EH (cell line): ENCODE measurements around the gene CPVL.

ENCODE experiments used
- DNase-seq: peaks from one replicate; pipeline ENCODE4 v3.0.0-alpha.2; 2015; ENCODE audit warnings: low read depth

CPVL gene

GRCh38 chr7:28973591-28973990, 172.7 kb downstream of the CPVL start:
- DNase-seq, result no peak

- DNase-seq, result no peak
These were observed 182.3 kb downstream of the CPVL start for GRCh38 chr7:28964056-28964455.

DNA sequence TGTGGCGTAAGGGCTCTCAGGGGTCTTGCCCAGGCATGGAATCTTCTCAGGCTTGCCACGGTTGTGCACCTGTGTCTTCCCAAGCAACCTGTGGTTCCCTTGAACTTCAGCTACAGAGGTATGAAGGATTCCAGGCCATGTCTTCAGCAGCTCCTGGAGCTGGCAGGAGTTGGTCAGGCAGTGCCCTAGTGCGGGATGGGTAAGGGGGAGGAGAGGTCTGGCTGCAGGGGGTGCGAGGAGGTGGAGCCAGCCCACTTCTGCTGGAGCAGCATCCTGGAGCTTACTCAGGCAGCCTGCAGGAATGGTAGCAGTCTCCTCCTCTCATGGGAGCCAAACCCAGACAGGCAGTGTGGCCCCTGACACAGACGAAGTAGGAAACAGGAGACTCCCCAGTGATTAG, 184.4 kb downstream of the CPVL start:
- DNase-seq, result no peak

DNA sequence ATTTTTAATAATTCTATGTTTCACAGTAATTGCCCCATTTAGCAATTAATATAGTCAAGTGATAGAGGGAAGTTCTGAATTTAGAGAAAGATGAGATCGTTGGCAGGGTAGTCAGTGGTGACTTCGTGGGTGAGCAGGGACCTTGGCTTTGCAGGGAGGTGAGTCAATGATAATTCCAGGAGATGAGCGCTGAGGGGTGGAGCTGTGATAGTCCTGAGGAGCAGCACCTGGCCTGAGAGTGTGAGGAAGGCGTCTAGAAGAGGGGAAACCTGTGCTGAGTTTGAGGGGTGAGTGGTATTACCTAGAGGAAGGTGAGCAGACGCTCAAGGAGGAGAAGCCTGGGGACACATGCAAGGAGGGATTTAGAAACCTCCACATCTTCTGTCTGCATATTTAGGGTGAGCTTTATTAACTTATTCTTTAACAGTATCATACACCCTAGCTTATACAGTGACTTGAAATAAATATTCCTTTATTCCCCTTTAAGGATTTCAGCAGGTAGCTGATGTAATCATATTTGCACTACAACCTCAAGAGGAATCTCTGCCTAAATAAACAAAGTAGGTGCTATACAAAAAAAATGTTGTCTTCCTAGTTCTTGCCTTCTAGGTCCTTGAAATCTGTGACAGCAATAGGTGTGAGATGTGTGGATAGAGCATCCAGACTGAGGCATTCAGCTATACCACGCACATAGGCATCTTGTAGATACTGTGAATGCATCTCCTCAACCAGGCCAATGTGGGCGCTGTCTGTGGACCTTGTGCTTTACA, 186.1 kb downstream of the CPVL start:
- no peak for DNase-seq

DNA sequence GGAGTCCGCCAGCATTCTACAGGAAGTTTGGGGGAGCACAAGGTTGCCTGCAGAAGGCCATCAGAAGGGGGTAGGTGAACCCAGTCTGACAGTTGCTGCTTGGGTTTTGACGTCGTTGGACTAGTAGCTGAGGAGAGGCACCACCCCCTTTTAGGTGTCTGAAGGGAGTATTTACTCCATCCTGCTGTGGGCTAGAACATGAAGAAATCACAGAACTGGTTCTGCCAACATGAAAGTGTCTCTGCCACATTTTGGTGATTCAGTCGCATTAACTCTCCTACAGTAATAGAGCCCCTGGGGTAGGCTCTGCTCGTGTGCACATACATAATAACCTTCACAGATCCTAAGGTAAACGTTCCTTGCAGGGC, 187.4 kb downstream of the CPVL start:
- DNase-seq, result no peak

DNA sequence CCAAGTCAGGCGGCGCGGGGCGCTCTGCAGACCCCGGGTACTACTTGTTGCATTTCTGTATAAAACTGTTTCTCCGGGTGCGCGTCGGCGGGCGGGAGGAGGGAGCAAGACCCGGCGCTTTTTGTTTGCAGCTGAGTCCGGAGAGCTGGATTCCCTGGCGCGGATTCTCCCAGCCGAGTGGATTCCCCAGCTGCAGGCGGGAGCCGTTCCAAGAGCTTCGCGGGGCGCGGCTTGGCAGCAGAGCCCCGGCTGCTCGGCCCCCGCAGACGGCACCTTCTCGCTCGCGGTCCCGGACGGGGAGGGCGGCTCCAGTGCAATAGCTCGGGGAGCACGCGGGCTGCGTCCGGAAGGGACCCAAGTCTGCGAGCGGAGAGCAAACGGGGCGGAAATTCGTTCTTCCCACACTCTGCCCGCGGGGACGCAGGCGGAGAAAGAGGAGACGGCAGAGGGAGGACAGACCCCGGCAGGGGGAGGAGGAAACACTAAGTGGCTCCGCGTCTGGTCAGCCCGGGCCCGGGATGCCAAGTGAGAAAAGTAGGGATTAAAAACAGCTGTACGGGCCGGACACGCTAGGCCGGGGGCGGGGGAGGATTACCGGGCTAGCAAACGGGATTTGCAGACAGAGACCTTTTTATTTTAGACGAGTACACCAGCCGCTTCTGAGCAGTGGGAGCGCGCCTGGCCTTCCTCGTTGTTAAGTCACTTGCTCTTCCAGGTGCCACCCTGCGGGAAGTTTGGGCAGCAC, 187.9 kb downstream of the CPVL start, which contains the start of gene TRIL:
Gene TRIL (minus strand): TSS at position 96 of the 745 bp plus-strand sequence. CDS start 284 bp downstream, outside the sequence.
- DNase-seq, result peak; percentile 59

DNA sequence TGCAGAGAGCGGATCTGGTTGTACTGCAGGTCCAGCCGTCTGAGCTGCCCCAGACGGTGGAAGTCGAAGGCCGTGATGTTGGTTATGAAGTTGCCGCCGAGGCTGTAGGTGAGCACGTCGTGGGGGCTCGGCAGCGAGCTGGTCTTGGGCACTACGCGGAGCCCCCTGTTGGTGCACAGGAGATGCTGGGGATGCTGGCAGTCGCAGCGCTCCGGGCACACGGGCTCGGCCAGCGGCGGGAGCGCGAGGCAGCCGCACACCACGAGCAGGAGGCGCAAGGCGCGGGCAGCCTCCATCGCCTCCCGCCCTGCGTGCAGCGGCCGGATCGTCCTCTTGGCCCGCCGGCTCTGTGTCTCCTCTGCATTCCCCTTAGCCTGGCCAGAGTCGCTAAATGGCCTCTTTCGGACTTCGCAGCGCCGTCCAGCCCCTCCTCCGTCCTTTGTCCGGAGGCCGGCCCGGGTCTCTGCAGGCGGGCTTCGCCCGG, 188.5 kb downstream of the CPVL start:
- peak; percentile 21 for DNase-seq

DNA sequence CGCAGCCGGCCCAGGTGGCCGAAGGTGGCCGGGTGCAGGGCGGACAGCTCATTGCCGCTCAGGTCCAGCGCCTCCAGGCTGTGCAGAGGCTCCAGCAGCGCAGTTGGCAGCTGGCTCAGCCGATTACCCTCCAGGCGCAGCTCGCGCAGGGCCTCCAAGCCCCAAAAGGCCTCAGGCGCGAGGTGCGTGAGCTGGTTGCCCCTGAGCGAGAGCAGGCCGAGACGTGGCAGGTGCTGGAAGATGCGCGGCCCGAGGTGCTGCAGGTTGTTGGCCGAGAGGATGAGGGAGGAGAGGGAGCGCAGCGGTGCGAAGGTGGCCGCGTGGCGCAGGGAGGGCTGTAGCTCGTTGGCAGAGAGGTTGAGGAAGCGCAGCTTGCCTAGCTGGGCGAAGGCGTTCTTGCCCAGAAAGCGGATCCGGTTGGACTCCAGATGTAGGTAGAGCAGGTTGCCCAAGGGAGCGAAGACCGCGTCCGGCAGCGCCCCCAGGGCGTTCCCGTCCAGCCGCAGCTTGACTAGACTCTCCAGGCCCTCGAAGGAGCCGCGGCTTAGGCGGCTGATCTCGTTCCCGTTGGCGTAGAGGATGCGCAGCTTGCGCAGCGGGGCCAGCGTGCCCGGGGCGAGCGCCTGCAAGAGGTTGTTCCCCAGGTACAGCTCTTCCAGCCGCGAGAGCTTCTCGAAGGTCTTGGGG, 189.1 kb downstream of the CPVL start:
- DNase-seq, result peak; percentile 5

GRCh38 chr7:28956608-28957063, 189.7 kb downstream of the CPVL start:
- peak; percentile 29 for DNase-seq

GRCh38 chr7:28955718-28956607, 190.4 kb downstream of the CPVL start:
- peak; percentile 15 for DNase-seq

GRCh38 chr7:28955356-28955717, 191.0 kb downstream of the CPVL start:
- DNase-seq, result no peak

GRCh38 chr7:28954946-28955345, 191.4 kb downstream of the CPVL start:
- DNase-seq, result no peak

DNA sequence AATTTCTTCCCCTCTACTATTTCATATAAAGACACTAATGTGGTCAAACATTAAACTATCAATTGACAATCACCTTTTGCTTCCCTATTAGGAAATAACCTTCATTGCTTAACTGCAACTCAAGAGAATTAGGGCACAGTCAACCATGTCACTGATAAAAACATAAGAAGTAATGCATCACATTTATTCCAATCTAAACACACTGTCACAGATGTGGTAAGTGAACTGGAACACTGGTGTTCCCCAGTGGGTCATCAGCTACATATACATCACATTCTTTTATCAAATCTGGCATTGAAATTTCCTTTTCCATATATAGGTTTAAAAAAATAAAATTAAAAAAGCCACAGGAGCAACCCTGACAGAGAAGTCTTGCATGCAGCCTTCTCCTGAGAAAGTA, 191.9 kb downstream of the CPVL start:
- no peak for DNase-seq

DNA sequence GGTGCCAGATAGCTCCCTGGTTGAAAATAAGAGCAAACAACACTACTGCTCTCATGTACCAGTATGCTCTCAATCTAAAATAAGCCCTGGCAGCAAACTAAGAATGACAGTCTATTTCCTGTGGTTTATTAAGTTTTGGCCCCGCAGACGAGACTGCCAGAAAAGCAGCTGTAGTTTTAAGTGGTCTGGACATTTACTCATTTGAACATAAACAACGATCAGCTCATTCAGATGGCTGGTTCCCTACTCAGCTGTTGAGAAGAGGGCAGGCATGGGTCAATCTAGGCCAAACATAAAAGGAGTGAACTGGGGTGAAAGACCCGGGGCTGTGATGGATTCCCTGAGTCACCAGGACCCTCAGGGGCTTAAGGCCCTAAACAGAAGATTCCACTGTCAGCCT, 192.7 kb downstream of the CPVL start:
- DNase-seq, result peak; percentile 69
